ENCODE measurements around the gene POLE2.
"Not testable (repeated sequence)": the region's sequence is repeated elsewhere in the genome, so short reads cannot be mapped to it uniquely, and the experiment has no call there.

POLE2 gene

GRCh38 chr14:49621114-49621881 is 66.7 kb downstream of the POLE2 start:
- no peak for TF ChIP-seq CTCF (IDR thresholded peaks at IDR 0.05; ENCODE audit: insufficient read depth, low read depth, low read length, missing control alignments)
- peak overlapping the region; percentile 98 for H3K4me3 ChIP-seq (ENCODE audit: low read length)

DNA sequence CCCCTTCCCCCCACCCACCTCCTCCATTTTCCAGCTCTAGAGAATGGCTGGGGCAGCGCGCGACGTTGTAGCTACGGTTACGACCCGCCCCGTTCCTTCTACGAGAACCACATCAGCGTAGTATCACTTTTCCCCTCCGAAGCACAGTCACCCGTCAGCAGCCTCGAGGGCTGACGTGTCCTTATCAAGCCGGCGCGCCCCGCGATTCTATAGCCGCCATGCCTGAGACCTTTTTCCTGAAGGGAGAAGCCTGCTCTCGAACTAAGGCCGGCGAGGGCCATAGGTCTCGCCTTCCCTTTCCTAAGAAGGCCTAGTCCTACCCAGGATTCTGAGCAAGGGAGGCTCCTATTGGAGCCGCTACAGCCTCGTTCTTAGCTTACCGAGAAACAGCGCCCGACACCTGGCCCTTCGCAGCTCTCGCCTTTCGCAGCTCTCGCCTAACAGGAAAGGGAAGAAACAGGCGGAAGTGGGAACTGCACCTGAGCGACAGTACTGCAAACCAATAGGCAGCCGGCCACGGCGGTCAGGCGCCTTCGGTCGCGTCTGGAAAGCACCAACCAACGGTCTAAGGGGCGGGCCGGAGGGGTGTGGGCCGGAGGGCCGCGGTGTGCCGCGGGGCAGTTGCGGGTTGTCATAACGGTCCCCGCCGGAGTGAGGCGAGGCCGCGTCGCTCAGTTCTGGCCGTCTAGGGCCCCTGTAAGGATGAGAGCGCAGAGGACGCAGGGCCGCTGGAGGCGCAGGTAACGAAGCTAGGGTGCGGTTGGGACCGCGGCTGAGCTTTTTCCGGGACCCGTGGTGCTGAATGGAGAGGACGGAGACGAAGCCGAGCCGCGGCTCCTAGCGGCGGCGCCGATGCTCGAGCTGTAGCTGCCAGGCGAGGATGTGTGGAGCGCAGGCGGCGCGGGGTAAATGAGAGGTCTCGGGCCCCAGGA is 67.6 kb downstream of the POLE2 start, which contains the start of the genes MGAT2 and RPL36AL:
Gene MGAT2 (plus strand): TSS at position 618 of the 932 bp plus-strand sequence. CDS start 470 bp downstream, outside the sequence.
Gene RPL36AL (minus strand): TSS at position 445 of the 932 bp plus-strand sequence. CDS start 1,522 bp downstream, outside the sequence.
- peak; percentile 99 for DNase-seq (ENCODE audit: low read depth)
- H3K4me3 ChIP-seq (ENCODE audit: low read length): peak within 1 kb of the TSS; percentile 98
- TF ChIP-seq CTCF (IDR thresholded peaks at IDR 0.05; ENCODE audit: insufficient read depth, low read depth, low read length, missing control alignments): peak; percentile 46

More at GRCh38 chr14:49621114-49621881, 66.7 kb downstream of the POLE2 start:
- no peak for DNase-seq (ENCODE audit: low read depth)

GRCh38 chr14:49619730-49620129 is 68.3 kb downstream of the POLE2 start:
- no peak for DNase-seq (ENCODE audit: low read depth)
- H3K4me3 ChIP-seq (ENCODE audit: low read length): peak overlapping the region; percentile 98
- TF ChIP-seq CTCF (IDR thresholded peaks at IDR 0.05; ENCODE audit: insufficient read depth, low read depth, low read length, missing control alignments): no peak

- H3K4me3 ChIP-seq (ENCODE audit: low read length): peak overlapping the region; percentile 98
- DNase-seq (ENCODE audit: low read depth): not testable (repeated sequence)
These were observed 68.7 kb downstream of the POLE2 start for GRCh38 chr14:49619273-49619672.

GRCh38 chr14:49617852-49618519 is 70.0 kb downstream of the POLE2 start:
- no peak for TF ChIP-seq CTCF (IDR thresholded peaks at IDR 0.05; ENCODE audit: insufficient read depth, low read depth, low read length, missing control alignments)
- no peak overlapping the region for H3K4me3 ChIP-seq (ENCODE audit: low read length)
- no peak for DNase-seq (ENCODE audit: low read depth)

DNA sequence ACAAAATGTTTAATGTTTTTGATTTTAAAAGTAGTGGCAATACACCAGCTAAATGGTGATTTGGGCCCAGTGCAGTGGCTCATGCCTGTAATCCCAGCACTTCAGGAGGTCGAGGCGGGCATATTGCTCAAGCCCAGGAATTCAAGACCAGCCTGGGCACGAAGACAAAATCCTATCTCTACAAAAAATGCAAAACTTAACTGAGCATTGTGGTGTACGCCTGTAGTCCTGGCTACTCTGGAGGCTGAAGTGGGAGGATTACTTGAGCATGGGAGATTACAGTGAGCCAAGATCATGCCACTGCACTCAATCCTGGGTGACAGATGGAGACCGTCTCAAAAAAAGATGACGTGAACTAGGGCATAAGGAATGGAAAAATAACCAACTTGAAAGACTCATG is 72.2 kb downstream of the POLE2 start:
- DNase-seq (ENCODE audit: low read depth): peak; percentile 73
- H3K4me3 ChIP-seq (ENCODE audit: low read length): no peak overlapping the region
- TF ChIP-seq CTCF (IDR thresholded peaks at IDR 0.05; ENCODE audit: insufficient read depth, low read depth, low read length, missing control alignments): no peak
